Measurements from ENCODE around the gene FYCO1.

FYCO1 gene

DNA sequence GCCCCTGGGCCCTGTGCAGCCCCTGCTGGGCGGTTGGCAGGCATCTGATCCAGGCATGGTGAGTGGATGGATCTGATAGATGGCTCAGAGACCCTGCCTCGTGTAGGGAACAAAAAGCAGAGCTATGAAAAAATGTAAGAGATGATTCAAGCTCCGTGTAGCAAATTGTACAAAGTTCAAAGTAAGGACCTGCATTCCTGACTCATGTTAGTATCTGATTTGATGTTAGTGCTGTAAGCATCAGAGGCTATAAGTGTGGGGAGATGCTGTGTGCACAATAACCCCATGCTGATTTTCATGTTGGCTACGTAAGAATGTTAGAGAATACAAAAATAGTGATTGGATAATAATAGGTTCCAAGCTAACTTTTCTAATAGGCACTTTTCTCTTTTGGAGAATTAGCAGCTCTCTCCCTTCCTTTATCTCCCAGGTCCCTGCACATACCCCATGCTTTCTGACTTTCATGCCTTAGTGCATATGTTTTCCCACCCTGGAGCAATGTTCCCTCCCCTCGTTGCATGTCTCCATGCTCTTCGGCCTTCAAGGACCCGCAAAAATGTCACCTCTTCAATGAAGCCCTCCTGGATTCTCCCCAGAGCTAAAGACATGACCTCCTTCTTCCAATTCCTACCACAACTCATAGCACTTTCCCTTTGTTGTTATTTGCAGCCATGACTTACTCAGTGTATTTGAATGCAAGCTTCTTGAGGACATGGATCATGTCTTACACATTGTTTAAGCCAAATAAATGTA lies 107.7 kb downstream of the FYCO1 start:
- no peak overlapping the region for H3K4me2 ChIP-seq (ENCODE audit: insufficient read depth, low read length)
- H3K4me3 ChIP-seq (ENCODE audit: low read depth in 1 of 2, low read length in 2 of 2), result no peak overlapping the region
- peaks cover 99% of the 10 kb centered on the region for H3K4me1 ChIP-seq (ENCODE audit: insufficient read depth, low read length)
- DNase-seq, result no peak
- H3K27me3 ChIP-seq (ENCODE audit: insufficient read depth, low read length, poor library complexity), result no peaks in the 10 kb centered on the region
- TF ChIP-seq EZH2 (IDR thresholded peaks at IDR 0.05; ENCODE audit: borderline replicate concordance, low read depth, low read length, severe bottlenecking), result no peak
- TF ChIP-seq, protein P1, sequence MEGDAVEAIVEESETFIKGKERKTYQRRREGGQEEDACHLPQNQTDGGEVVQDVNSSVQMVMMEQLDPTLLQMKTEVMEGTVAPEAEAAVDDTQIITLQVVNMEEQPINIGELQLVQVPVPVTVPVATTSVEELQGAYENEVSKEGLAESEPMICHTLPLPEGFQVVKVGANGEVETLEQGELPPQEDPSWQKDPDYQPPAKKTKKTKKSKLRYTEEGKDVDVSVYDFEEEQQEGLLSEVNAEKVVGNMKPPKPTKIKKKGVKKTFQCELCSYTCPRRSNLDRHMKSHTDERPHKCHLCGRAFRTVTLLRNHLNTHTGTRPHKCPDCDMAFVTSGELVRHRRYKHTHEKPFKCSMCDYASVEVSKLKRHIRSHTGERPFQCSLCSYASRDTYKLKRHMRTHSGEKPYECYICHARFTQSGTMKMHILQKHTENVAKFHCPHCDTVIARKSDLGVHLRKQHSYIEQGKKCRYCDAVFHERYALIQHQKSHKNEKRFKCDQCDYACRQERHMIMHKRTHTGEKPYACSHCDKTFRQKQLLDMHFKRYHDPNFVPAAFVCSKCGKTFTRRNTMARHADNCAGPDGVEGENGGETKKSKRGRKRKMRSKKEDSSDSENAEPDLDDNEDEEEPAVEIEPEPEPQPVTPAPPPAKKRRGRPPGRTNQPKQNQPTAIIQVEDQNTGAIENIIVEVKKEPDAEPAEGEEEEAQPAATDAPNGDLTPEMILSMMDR (IDR thresholded peaks at IDR 0.05; ENCODE audit: borderline replicate concordance, extremely low read depth, low read length, poor library complexity, severe bottlenecking), result no peak
- ATAC-seq (ENCODE audit: insufficient read depth, low read depth), result no peak
- peak overlapping the region; percentile 14 for H3K27ac ChIP-seq (ENCODE audit: low read length)
- peaks cover 85% of the 10 kb centered on the region for H4K20me1 ChIP-seq (ENCODE audit: insufficient read depth, low read length)
- no peak overlapping the region for H2AFZ ChIP-seq (ENCODE audit: low read depth, low read length)
- H3K9me3 ChIP-seq (ENCODE audit: insufficient read depth, low read length, severe bottlenecking), result no peaks in the 10 kb centered on the region
- peaks cover 99% of the 10 kb centered on the region for H3K79me2 ChIP-seq (ENCODE audit: insufficient read depth, low read length)
- peaks cover 97% of the 10 kb centered on the region for H3K36me3 ChIP-seq (ENCODE audit: insufficient read depth, low read length)
- H3K9ac ChIP-seq (ENCODE audit: low read depth, low read length), result peak overlapping the region; percentile 5; the same call in 1 of the 2 replicates

DNA sequence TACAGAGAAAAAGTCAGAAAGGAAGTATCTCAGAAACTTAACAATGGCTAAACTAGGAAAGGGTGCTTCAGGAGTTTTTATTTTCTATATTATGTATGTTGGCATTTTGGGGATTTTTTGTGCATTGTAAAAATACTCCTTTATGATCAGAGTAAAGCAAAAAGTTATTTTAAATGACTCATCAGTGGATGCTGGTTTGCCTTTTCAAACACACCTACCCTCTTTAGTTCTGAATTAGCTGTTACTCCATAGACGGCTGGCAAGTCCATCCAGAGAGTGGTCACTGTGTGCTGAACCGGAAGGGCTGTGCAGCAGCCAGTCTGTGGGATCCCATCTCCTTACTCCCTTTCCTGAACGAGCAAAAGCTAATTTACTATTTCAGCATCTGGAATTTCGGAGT lies 108.3 kb downstream of the FYCO1 start:
- no peak for DNase-seq
- Histone ChIP-seq H3K79me2 (ENCODE audit: insufficient read depth, low read length) (peaks cover 99% of the 10 kb centered on the region), H3K9ac (ENCODE audit: low read depth, low read length) (peak overlapping the region; percentile 5; the same call in 1 of the 2 replicates), H4K20me1 (ENCODE audit: insufficient read depth, low read length) (peaks cover 79% of the 10 kb centered on the region), H3K4me3 (ENCODE audit: low read depth in 1 of 2, low read length in 2 of 2) (no peak overlapping the region), H3K4me2 (ENCODE audit: insufficient read depth, low read length) (no peak overlapping the region), H3K36me3 (ENCODE audit: insufficient read depth, low read length) (peaks cover 93% of the 10 kb centered on the region), H3K27ac (ENCODE audit: low read length) (peak overlapping the region; percentile 31), H3K9me3 (ENCODE audit: insufficient read depth, low read length, severe bottlenecking) (no peaks in the 10 kb centered on the region), H3K27me3 (ENCODE audit: insufficient read depth, low read length, poor library complexity) (no peaks in the 10 kb centered on the region), H2AFZ (ENCODE audit: low read depth, low read length) (no peak overlapping the region), H3K4me1 (ENCODE audit: insufficient read depth, low read length) (peaks cover 99% of the 10 kb centered on the region)
- TF ChIP-seq, protein P1 (IDR thresholded peaks at IDR 0.05; ENCODE audit: borderline replicate concordance, extremely low read depth, low read length, poor library complexity, severe bottlenecking), result no peak
- TF ChIP-seq EZH2 (IDR thresholded peaks at IDR 0.05; ENCODE audit: borderline replicate concordance, low read depth, low read length, severe bottlenecking), result no peak
- ATAC-seq (ENCODE audit: insufficient read depth, low read depth), result no peak

DNA sequence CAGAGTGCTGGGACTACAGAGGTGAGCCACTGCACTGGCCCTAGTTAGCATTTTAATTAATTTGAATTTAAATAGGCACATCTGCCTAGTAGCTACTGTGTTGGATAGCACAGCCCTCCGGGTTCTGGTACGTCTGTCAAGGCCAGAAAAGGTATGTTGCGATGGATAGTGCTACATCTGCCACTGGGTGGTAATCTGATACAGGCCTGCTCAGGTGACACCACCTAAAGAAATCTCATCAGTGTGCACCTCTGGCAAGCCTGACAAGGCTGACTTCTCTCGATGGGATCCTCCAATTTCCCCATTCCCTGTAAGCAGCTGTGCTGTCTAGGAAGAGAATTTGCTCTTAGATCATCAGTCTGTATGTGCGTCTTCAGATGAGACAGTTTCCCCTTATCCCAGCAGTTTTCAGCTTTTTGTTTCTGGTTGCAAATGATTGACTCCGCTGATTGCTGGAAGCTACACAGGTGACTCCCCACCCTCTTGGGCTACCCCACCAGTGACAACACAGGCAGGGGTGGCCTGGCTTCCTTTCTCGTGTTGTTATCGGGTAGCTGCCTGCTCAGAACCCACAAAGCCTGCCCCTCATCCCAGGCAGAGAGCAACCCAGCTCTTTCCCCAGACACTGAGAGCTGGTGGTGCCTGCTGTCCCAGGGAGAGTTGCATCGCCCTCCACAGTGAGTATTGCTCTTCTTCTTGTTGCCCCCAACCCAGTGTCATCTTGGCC lies 109.5 kb downstream of the FYCO1 start, which contains the start of gene CCR9:
Gene CCR9 (plus strand): TSS at position 565 of the 727 bp plus-strand sequence. CDS start 8,391 bp downstream, outside the sequence.
- no peak within 1 kb of the TSS for H2AFZ ChIP-seq (ENCODE audit: low read depth, low read length)
- TF ChIP-seq, protein P1 (IDR thresholded peaks at IDR 0.05; ENCODE audit: borderline replicate concordance, extremely low read depth, low read length, poor library complexity, severe bottlenecking), result no peak
- TF ChIP-seq EZH2 (IDR thresholded peaks at IDR 0.05; ENCODE audit: borderline replicate concordance, low read depth, low read length, severe bottlenecking), result no peak

More for the DNA sequence above, 109.5 kb downstream of the FYCO1 start, which contains the start of gene CCR9:
- Histone ChIP-seq H3K4me2 (ENCODE audit: insufficient read depth, low read length) (no peak within 1 kb of the TSS; the same call in 1 of the 2 replicates), H3K4me3 (ENCODE audit: low read depth in 1 of 2, low read length in 2 of 2) (no peak within 1 kb of the TSS), H3K79me2 (ENCODE audit: insufficient read depth, low read length) (peaks cover 99% of the 10 kb centered on the region), H3K4me1 (ENCODE audit: insufficient read depth, low read length) (peaks cover 99% of the 10 kb centered on the region), H3K27me3 (ENCODE audit: insufficient read depth, low read length, poor library complexity) (no peaks in the 10 kb centered on the region), H3K9me3 (ENCODE audit: insufficient read depth, low read length, severe bottlenecking) (no peaks in the 10 kb centered on the region), H4K20me1 (ENCODE audit: insufficient read depth, low read length) (peaks cover 80% of the 10 kb centered on the region), H3K36me3 (ENCODE audit: insufficient read depth, low read length) (peaks cover 93% of the 10 kb centered on the region), H3K9ac (ENCODE audit: low read depth, low read length) (peak within 1 kb of the TSS; percentile 5; the same call in 1 of the 2 replicates), H3K27ac (ENCODE audit: low read length) (peak within 1 kb of the TSS; percentile 31)
- DNase-seq (peak; percentile 56), ATAC-seq (ENCODE audit: insufficient read depth, low read depth) (peak; percentile 58)

Measured in DND-41 (cell line).